Ammon's horn (tissue), 1 donor: ENCODE measurements around the gene CXCR2.

Experiments used
- DNase-seq: peaks from one replicate; pipeline ENCODE4 v3.0.0-alpha.2; 2016; ENCODE audit warnings: low spot score

The CXCR2 gene

GRCh38 chr2:218186355-218186766, 60.5 kb downstream of the CXCR2 start:
- peak; percentile 74 for DNase-seq
